Mammary epithelial cell (primary cell): Measurements from ENCODE around the gene MPDU1.

ENCODE experiments used
- EZH2 ChIP-seq: IDR thresholded peaks from 2 replicates; pipeline ENCODE4 v1.6.1; 2012; ENCODE audit warnings: low read length, inconsistent platforms, borderline replicate concordance
- TF ChIP-seq, protein P1 (sequence below), 2 donors: IDR thresholded peaks in 1 of 2; conservative IDR thresholded peaks in 1 of 2; 2 replicates each; pipeline ENCODE4 v1.5.1; 2011 to 2012; ENCODE audit warnings: inconsistent platforms in 2 of 2, low read length in 2 of 2, mild to moderate bottlenecking in 2 of 2, control low read depth in 1 of 2, low read depth in 1 of 2; ENCODE audit not compliant: insufficient read depth in 1 of 2; ENCODE audit errors: extremely low read depth in 1 of 2

DNA sequence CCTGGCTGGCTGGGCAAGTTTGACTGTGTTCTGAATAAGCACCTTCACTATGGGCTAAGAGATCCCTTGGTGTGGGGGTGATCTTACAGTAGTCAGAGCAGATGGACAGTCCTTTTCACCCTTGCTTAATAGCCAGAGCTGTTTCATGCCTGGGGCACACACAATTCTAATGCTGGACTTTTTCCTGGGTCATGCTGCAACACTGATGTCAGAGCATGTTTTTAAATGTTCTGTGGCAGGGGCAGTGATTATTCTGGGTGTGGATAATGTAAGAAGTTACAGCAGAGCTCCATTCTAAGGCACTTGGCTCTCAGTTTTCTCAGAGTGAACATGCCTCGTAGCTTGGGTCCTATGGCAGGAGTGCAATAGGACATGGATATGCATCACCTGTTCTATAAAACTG is 8.2 kb upstream of the MPDU1 start:
- TF ChIP-seq, protein P1, sequence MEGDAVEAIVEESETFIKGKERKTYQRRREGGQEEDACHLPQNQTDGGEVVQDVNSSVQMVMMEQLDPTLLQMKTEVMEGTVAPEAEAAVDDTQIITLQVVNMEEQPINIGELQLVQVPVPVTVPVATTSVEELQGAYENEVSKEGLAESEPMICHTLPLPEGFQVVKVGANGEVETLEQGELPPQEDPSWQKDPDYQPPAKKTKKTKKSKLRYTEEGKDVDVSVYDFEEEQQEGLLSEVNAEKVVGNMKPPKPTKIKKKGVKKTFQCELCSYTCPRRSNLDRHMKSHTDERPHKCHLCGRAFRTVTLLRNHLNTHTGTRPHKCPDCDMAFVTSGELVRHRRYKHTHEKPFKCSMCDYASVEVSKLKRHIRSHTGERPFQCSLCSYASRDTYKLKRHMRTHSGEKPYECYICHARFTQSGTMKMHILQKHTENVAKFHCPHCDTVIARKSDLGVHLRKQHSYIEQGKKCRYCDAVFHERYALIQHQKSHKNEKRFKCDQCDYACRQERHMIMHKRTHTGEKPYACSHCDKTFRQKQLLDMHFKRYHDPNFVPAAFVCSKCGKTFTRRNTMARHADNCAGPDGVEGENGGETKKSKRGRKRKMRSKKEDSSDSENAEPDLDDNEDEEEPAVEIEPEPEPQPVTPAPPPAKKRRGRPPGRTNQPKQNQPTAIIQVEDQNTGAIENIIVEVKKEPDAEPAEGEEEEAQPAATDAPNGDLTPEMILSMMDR (conservative IDR thresholded peaks at IDR 0.05 in 1 of 2, IDR thresholded peaks at IDR 0.05 in 1 of 2; ENCODE audit: extremely low read depth in 1 of 2, insufficient read depth in 1 of 2, low read depth in 1 of 2, low read length in 2 of 2): no peak
- TF ChIP-seq EZH2: no peak
